Measurements from ENCODE around the gene EMSY. TPM values are rescaled to one million over a fixed set of nuclear protein-coding genes. Genes with fewer than 3 reads are reported as not detected.
"Not testable (repeated sequence)": the region's sequence is repeated elsewhere in the genome, so short reads cannot be mapped to it uniquely, and the experiment has no call there.

Gene EMSY
- total RNA-seq, 1 donor from 2014 or later, result 47.5 TPM

DNA sequence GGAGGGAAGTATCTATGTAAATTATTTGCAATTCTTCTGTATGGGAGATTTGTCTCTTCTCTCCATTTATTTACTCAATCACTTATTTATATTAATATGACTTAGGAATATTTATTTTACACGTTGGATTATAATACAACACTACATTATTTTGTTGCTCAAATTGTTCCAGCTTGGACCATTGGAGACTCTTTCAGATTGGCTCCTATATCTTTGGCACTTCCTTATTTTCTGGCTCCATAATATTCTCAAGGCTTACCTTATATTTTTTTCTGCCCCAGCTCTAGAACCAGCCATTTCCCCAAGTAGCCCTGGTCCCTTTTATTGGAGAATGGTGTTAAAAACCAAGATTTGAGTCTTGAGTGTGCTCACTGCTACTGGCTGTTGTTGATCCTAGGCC is 123.8 kb downstream of the EMSY start:
- DNase-seq (ENCODE audit: low spot score in 2 of 2, unreplicated experiment in 2 of 2), result no peak
- TF ChIP-seq, protein P1, sequence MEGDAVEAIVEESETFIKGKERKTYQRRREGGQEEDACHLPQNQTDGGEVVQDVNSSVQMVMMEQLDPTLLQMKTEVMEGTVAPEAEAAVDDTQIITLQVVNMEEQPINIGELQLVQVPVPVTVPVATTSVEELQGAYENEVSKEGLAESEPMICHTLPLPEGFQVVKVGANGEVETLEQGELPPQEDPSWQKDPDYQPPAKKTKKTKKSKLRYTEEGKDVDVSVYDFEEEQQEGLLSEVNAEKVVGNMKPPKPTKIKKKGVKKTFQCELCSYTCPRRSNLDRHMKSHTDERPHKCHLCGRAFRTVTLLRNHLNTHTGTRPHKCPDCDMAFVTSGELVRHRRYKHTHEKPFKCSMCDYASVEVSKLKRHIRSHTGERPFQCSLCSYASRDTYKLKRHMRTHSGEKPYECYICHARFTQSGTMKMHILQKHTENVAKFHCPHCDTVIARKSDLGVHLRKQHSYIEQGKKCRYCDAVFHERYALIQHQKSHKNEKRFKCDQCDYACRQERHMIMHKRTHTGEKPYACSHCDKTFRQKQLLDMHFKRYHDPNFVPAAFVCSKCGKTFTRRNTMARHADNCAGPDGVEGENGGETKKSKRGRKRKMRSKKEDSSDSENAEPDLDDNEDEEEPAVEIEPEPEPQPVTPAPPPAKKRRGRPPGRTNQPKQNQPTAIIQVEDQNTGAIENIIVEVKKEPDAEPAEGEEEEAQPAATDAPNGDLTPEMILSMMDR (IDR thresholded peaks at IDR 0.05; ENCODE audit: unreplicated experiment), result no peak
- Mint-ChIP-seq H3K36me3 (no peaks in the 10 kb centered on the region), H3K27ac (no peak overlapping the region), H3K27me3 (ENCODE audit: low read depth) (no peaks in the 10 kb centered on the region), H3K9me3 (peaks cover 33% of the 10 kb centered on the region), H3K4me3 (no peak overlapping the region), H3K4me1 (peaks cover 5% of the 10 kb centered on the region)

DNA sequence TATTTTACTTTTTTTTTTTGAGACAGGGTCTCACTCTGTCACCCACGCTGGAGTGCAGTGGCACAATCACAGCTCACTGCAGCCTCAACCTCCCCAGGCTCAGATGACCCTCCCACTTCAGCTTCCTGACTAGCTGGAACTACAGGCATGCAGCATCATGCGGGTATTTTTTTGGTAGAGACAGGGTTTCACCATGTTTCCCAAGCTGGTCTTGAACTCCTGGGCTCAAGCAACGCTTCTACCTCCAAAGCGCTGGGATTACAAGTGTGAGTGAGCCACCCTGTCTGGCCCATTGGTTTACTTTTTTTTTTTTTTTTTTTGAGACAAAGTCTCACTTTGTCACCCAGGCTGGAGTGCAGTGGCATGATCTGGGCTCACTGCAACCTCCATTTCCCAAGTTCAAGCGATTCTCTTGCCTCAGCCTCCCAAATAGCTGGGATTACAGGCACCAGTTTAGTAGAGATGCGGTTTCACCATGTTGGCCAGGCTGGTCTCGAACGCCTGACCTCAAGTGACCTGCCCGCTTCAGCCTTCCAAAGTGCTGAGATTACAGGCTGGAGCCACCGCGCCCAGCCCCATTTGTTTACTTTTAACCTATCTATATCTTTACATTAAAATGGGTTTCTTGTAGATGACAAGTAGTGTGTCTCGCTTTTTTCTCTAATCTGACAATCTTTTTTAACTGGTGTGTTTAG is 127.5 kb downstream of the EMSY start:
- H3K4me1 Mint-ChIP-seq, result peaks cover 25% of the 10 kb centered on the region
- not testable (repeated sequence) for H3K36me3 Mint-ChIP-seq

DNA sequence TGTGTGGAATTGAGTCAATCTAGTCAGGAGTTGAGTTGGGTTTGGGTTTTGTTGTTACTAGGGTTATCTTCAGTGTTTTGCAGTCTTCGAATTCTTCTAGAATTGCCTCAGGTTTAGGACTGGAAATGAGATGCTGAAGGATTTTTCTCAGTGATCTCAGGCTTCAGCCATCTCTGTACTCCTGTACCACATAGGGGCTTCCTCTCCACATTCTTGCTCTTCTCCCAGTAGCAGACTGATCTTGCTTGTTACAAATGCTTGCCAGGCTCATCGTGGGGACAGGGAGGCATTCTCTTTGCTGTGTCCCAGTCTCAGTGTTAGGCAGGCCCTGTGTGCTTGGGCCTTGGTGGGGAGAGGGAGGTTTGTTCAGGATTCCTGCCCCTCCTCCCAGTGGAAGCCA is 129.6 kb downstream of the EMSY start:
- Mint-ChIP-seq H3K4me3 (no peak overlapping the region), H3K27ac (peak overlapping the region; percentile 91)

More for the DNA sequence above, 127.5 kb downstream of the EMSY start:
- not testable (repeated sequence) for DNase-seq (ENCODE audit: low spot score in 2 of 2, unreplicated experiment in 2 of 2); H3K27ac Mint-ChIP-seq; H3K27me3 Mint-ChIP-seq (ENCODE audit: low read depth); H3K4me3 Mint-ChIP-seq
- peaks cover 31% of the 10 kb centered on the region for H3K9me3 Mint-ChIP-seq

DNA sequence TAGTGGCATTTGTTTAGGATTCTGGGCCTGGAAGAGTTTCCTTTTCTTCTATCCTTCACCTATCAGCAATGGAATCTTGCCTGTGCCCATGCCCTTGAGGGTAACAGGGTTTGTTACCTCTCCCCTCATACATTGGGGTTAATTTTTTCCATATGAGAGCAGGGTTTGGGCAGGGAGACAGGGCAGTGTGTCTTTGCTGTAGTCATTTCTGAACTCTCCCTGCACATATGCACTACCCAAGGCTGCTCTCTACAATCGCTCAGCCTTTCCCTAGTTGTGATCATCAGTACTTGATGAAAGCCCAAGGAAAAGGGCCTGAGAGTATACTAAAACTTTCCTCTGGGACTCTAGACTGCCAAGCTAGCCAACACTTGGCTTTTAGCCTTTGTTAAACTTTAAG is 130.1 kb downstream of the EMSY start:
- Mint-ChIP-seq H3K4me1 (peaks cover 43% of the 10 kb centered on the region), H3K4me3 (no peak overlapping the region), H3K27ac (peak overlapping the region; percentile 91), H3K36me3 (no peaks in the 10 kb centered on the region), H3K9me3 (peaks cover 24% of the 10 kb centered on the region), H3K27me3 (ENCODE audit: low read depth) (no peaks in the 10 kb centered on the region)
- TF ChIP-seq, protein P1 (IDR thresholded peaks at IDR 0.05; ENCODE audit: unreplicated experiment), result no peak
- DNase-seq (ENCODE audit: low spot score in 2 of 2, unreplicated experiment in 2 of 2), result no peak

More for the DNA sequence above, 129.6 kb downstream of the EMSY start:
- no peak for DNase-seq (ENCODE audit: low spot score in 2 of 2, unreplicated experiment in 2 of 2)
- TF ChIP-seq, protein P1 (IDR thresholded peaks at IDR 0.05; ENCODE audit: unreplicated experiment), result no peak
- no peaks in the 10 kb centered on the region for H3K27me3 Mint-ChIP-seq (ENCODE audit: low read depth)
- H3K36me3 Mint-ChIP-seq, result no peaks in the 10 kb centered on the region
- peaks cover 24% of the 10 kb centered on the region for H3K9me3 Mint-ChIP-seq
- peaks cover 43% of the 10 kb centered on the region for H3K4me1 Mint-ChIP-seq

DNA sequence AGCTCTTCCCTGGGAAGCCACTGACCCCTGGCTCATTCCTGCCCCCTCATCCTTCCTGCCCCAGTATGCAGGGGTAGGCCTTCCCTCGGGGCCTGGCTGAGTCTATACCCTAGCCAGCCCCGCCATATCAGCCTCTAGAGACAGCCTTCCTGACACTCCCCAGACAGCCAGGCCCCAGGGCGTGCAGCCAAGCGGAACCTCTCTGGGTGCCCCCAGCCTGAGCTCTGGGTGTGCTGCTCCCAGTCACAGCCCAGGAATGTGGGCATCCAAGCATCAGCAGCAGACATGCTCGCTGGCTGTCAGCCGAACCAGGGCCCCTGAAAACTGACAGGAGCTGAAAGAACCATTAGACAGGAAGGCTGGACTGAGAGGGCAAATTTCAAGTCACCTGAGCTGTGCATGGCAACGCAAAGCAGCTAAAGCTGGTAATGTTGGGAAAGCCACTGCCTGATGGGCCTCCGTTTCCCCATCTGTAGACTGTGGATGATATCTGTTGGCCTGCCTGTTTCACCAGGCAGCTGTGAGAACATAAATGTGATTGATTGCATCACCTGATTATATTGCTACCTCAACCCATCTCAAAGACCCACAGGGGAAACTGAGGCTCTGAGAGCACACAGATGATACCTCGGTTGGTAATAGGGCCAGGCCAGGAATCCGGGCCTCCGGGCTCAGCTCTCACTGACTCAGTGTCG is 132.6 kb downstream of the EMSY start:
- Mint-ChIP-seq H3K27me3 (ENCODE audit: low read depth) (no peaks in the 10 kb centered on the region), H3K9me3 (peaks cover 17% of the 10 kb centered on the region), H3K36me3 (no peaks in the 10 kb centered on the region), H3K4me3 (no peak overlapping the region), H3K27ac (peak overlapping the region; percentile 93), H3K4me1 (peaks cover 38% of the 10 kb centered on the region)
- DNase-seq (ENCODE audit: low spot score in 2 of 2, unreplicated experiment in 2 of 2), result peak; percentile 50 to 76
- TF ChIP-seq, protein P1 (IDR thresholded peaks at IDR 0.05; ENCODE audit: unreplicated experiment), result no peak

DNA sequence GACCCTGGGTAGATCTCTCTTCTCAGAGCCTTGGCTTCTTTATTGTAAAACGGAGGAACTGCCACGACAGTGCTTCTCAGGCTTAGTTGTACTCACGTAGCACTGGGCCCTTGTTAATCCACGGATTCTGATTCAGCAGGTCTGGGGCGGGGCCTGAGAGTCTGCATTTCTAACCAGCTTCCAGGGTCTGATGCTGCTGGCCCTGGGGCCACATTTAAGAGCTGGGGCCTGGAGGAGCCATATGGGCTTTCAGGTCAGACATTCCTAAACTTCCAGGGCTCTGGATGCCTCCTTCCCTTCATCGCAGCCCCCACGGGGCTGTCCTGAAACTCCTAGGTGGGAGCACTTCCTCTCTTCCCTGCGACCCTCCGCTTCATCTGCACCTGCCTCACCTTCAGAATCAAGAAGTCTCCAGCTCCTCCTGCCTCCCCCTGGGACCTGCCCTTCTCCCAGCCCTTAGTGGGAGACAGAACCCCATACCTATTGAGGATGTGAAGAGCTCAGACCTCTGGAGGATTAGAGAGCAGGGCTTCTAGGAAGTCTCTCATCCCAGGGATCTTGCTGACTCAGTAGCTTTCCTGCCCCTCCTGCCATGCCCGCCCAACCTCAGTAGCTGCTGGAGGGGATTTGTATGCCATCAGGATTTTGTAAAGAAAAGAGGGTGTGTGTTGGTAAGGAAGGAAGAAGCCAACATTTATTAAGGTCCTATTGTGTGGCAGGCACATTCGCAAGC is 133.3 kb downstream of the EMSY start:
- Mint-ChIP-seq H3K9me3 (peaks cover 14% of the 10 kb centered on the region), H3K36me3 (no peaks in the 10 kb centered on the region), H3K27me3 (ENCODE audit: low read depth) (no peaks in the 10 kb centered on the region), H3K4me1 (peaks cover 38% of the 10 kb centered on the region), H3K27ac (peak overlapping the region; percentile 93), H3K4me3 (no peak overlapping the region)
- TF ChIP-seq, protein P1 (IDR thresholded peaks at IDR 0.05; ENCODE audit: unreplicated experiment), result no peak
- no peak for DNase-seq (ENCODE audit: low spot score in 2 of 2, unreplicated experiment in 2 of 2)
